Activated naive CD4-positive, alpha-beta T cell treated with anti-CD3 and anti-CD28 coated beads, Interleukin-2, amount 50 U/mL, for 72 hours (primary cell): Measurements from ENCODE around the gene ST14. TPM values are rescaled to one million over a fixed set of nuclear protein-coding genes. Genes with fewer than 3 reads are reported as not detected.

Experiments used
- ATAC-seq, 2 donors: fragments of 150-1000 bp; cut with Tn5 transposase; 2 replicates each; pipeline ENCODE4 v1.10.0; 2021; ENCODE audit warnings: mild to moderate bottlenecking in 2 of 2, moderate library complexity in 2 of 2
- DNase-seq, 2 donors: peaks; one replicate each; pipeline ENCODE4 v3.0.0; 2021 to 2022; ENCODE audit warnings: low spot score in 2 of 2
- H3K27ac Mint-ChIP-seq, 2 donors: one replicate each; pipeline ENCODE4 v1.8.0; 2022; ENCODE audit warnings: mild to moderate bottlenecking in 2 of 2, mixed read lengths in 2 of 2
- H3K36me3 Mint-ChIP-seq, 2 donors: one replicate each; pipeline ENCODE4 v1.8.0; 2022; ENCODE audit warnings: mixed read lengths in 2 of 2
- H3K9me3 Mint-ChIP-seq, 2 donors: one replicate each; pipeline ENCODE4 v1.8.0; 2022; ENCODE audit warnings: mixed read lengths in 2 of 2
- total RNA-seq, 2 donors: library from RNA; stranded (reverse); gene quantifications; one replicate each; pipeline ENCODE4 v1.2.3, GENCODE V29; 2022

The ST14 gene
- total RNA-seq, 2 donors from 2014 or later, result 0.10 TPM; not detected in 1

DNA sequence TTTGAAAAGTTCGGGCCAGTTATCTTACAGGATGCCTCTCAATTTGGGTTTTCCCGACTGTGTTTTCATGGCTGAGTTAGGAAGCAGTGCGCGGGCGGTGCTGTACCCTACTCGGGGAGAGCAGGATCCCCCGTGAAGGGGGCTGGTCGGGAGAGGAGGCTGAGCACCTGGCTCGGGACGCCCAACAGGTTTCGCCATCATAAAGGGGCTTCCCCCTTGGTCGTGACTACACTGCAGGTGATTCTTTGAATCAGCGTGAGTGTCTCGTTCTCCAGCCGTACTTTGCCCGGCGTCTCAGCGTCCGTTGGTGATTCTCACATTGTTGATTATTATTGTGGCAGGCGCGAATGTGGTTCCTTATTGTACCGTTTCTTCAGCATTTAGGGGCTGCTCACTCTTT is 46.6 kb downstream of the ST14 start:
- no peaks in the 10 kb centered on the region for H3K9me3 Mint-ChIP-seq
- no peaks in the 10 kb centered on the region for H3K36me3 Mint-ChIP-seq
- H3K27ac Mint-ChIP-seq, result no peak overlapping the region
- no peak for ATAC-seq
- DNase-seq, result peak in 1 of 2 donors; percentile 28

GRCh38 chr11:130208241-130209127 is 48.9 kb downstream of the ST14 start:
- ATAC-seq, result no peak
- no peaks in the 10 kb centered on the region for H3K36me3 Mint-ChIP-seq
- peak in 1 of 2 donors; percentile 44 for DNase-seq
- no peaks in the 10 kb centered on the region for H3K9me3 Mint-ChIP-seq
- no peak overlapping the region for H3K27ac Mint-ChIP-seq

DNA sequence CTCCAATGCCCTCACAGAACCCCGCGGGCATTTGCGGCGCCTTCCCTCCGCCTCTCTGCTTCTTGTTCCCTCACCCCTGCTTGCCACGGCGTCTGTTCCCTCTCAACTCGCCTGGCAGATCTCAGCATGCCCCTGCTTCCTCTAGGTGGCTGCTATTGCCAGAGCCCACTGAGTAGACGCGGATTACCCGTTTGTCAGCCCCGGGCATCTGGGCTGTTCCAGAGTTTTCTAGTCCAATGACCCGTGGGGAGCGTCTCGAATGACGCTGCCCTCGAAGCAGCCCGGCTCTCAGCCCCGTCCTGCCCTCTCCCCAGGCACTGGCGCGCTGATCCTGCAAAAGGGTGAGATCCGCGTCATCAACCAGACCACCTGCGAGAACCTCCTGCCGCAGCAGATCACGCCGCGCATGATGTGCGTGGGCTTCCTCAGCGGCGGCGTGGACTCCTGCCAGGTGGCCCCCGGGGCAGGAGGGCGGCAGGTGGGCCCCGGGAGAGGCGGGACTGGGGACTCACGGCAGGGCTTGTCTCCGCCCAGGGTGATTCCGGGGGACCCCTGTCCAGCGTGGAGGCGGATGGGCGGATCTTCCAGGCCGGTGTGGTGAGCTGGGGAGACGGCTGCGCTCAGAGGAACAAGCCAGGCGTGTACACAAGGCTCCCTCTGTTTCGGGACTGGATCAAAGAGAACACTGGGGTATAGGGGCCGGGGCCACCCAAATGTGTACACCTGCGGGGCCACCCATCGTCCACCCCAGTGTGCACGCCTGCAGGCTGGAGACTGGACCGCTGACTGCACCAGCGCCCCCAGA is 49.7 kb downstream of the ST14 start:
- Mint-ChIP-seq H3K36me3 (no peaks in the 10 kb centered on the region), H3K27ac (no peak overlapping the region), H3K9me3 (no peaks in the 10 kb centered on the region)
- DNase-seq (peak in 1 of 2 donors; percentile 48), ATAC-seq (no peak)

DNA sequence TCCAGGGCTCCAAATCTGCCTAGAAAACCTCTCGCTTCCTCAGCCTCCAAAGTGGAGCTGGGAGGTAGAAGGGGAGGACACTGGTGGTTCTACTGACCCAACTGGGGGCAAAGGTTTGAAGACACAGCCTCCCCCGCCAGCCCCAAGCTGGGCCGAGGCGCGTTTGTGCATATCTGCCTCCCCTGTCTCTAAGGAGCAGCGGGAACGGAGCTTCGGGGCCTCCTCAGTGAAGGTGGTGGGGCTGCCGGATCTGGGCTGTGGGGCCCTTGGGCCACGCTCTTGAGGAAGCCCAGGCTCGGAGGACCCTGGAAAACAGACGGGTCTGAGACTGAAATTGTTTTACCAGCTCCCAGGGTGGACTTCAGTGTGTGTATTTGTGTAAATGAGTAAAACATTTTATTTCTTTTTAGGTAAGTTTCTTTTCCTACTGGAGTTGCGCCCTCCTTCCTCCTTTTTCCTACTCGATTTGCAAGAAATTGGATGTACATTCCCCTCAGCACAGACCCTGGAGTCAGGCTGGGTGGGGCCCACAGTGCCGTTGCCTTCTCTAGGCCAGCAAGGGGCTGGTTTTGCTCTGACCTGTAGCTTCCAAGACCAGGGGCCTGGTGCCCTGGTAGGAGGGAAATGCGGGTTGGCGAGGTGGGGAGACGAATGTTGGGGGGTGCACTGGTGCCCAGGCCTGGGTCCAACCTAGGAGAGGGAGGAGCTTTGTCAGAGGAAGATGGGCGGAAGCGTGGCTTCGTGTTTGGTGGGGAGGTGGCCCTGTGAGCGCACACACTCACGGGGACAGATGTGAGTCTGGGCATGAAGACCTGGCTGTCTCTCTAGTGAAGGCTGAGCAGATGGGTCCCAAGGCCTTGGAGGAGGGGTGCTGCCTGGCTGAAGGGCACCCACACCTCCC is 50.6 kb downstream of the ST14 start:
- no peaks in the 10 kb centered on the region for H3K36me3 Mint-ChIP-seq
- no peak for ATAC-seq
- no peak overlapping the region for H3K27ac Mint-ChIP-seq
- H3K9me3 Mint-ChIP-seq, result no peaks in the 10 kb centered on the region
- DNase-seq, result peak in 1 of 2 donors; percentile 39

DNA sequence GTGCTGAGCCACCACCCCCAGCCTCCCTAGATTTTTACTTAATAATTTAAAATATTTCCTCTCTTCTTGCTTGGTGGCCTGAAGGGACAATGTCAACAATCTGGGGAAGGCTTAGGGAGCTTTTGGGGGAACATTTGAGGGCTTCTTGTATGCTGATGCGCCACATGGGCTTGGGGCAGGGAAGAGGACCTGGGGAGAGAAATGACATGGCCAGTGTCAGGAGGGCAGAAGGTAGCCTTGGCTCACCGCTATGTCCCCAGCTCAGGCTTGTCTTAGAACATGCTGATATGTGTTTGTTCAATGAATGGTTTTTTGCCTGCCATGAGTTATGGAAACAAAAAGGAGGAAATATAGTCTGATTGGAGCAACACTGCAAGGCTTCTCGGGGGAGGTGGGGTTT is 51.6 kb downstream of the ST14 start:
- no peaks in the 10 kb centered on the region for H3K9me3 Mint-ChIP-seq
- H3K36me3 Mint-ChIP-seq, result no peaks in the 10 kb centered on the region
- no peak overlapping the region for H3K27ac Mint-ChIP-seq
- ATAC-seq, result no peak
- no peak for DNase-seq

- Mint-ChIP-seq H3K27ac (no peak overlapping the region), H3K36me3 (no peaks in the 10 kb centered on the region), H3K9me3 (no peaks in the 10 kb centered on the region)
- ATAC-seq, result no peak
- DNase-seq, result peak in 1 of 2 donors; percentile 44
These were observed 52.3 kb downstream of the ST14 start for GRCh38 chr11:130211781-130212401.

DNA sequence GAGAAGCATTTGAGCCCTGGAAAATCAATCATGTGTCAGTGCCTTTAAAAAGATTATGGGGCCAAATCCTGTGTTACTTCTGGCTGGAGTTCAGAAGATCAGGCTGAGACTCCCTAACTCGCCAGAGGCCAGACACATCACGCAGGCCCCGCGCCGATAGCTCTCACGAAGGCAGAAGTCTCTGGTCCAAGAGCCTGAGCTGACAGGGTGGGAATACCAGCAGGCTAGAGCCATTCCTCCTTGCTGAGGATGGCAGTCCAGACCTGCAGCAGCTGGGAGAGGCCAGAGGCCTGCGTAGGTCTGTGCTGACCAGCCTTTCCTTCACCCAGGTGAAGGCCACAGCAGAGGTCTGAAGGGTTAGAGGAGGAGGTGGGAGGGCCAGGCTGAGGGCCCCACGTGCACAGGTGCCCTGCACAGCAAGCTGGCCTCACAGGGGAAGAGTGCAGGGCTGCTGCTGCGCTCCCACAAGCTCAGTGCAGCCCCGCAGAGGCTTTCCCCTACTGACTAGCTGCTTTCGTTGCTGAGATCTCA is 52.9 kb downstream of the ST14 start:
- ATAC-seq (no peak), DNase-seq (no peak)
- Mint-ChIP-seq H3K27ac (no peak overlapping the region), H3K36me3 (no peaks in the 10 kb centered on the region), H3K9me3 (no peaks in the 10 kb centered on the region)

DNA sequence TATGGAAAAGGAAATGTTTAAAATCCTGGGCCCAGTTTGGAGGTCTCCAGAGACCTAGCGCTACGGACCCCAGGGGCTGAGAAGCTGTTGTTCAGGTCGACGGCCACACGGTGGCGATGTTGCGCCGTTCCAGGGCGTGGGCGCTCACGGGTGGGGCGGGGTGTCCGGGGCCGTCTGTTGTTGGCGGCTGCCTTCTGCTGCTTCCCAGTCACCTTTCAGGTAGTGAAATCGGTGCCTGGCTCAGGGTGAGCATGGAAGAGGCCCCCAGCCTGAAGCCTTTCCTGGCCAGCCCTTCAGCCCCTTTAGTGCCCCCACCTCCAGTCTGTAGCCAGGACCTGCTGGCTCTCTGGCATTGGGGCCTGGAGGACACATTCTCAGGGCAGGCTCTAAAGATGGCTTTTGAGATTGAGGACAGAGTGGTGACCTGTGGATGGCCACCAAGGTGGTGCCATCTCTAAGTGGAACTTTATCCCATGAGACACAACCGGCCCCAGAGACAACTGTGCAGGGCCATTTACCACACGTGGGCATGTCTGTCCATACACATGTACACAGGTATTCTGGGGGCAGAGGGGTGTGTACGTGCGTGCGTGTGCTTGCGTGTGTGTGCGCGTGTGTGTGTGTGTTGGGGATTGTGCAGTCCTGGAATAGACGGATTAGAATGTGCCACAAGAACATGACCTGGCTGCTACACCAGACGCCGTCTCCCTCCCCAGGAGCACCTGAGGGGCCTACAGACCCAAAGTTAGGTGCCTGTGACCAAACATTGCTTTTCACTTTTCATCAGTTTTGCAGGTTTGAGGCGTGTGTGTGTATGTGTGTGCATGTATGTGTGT is 53.8 kb downstream of the ST14 start:
- H3K27ac Mint-ChIP-seq, result no peak overlapping the region
- H3K9me3 Mint-ChIP-seq, result no peaks in the 10 kb centered on the region
- ATAC-seq, result peak; percentile 83 to 84
- no peaks in the 10 kb centered on the region for H3K36me3 Mint-ChIP-seq
- peak; percentile 59 to 84 for DNase-seq

DNA sequence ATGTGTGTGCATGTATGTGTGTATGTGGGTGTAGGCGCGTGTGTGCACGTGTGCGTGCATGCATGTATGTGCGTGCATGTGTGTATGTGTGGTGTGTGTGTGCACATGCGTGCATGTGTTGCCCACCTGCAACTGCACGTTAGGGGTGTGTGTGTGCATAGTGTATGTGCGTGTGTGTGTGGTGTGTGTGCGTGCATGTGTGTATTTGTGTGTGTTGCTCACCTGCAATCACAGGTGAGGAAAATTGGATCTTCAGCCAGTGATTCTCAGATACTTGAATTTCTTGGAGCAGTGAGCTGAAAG is 54.3 kb downstream of the ST14 start:
- no peak for DNase-seq
- no peak for ATAC-seq
- H3K9me3 Mint-ChIP-seq, result no peaks in the 10 kb centered on the region
- no peak overlapping the region for H3K27ac Mint-ChIP-seq
- H3K36me3 Mint-ChIP-seq, result no peaks in the 10 kb centered on the region

GRCh38 chr11:130214861-130215530 is 55.4 kb downstream of the ST14 start:
- DNase-seq, result peak in 1 of 2 donors; percentile 41
- H3K27ac Mint-ChIP-seq, result no peak overlapping the region
- no peak for ATAC-seq
- H3K9me3 Mint-ChIP-seq, result no peaks in the 10 kb centered on the region
- no peaks in the 10 kb centered on the region for H3K36me3 Mint-ChIP-seq

- H3K36me3 Mint-ChIP-seq, result no peaks in the 10 kb centered on the region
- ATAC-seq (no peak), DNase-seq (no peak)
- no peak overlapping the region for H3K27ac Mint-ChIP-seq
- no peaks in the 10 kb centered on the region for H3K9me3 Mint-ChIP-seq
These were observed 56.1 kb downstream of the ST14 start for GRCh38 chr11:130215531-130216220.

GRCh38 chr11:130216221-130216550 is 56.6 kb downstream of the ST14 start:
- Mint-ChIP-seq H3K36me3 (no peaks in the 10 kb centered on the region), H3K27ac (no peak overlapping the region), H3K9me3 (no peaks in the 10 kb centered on the region)
- ATAC-seq, result no peak
- no peak for DNase-seq

DNA sequence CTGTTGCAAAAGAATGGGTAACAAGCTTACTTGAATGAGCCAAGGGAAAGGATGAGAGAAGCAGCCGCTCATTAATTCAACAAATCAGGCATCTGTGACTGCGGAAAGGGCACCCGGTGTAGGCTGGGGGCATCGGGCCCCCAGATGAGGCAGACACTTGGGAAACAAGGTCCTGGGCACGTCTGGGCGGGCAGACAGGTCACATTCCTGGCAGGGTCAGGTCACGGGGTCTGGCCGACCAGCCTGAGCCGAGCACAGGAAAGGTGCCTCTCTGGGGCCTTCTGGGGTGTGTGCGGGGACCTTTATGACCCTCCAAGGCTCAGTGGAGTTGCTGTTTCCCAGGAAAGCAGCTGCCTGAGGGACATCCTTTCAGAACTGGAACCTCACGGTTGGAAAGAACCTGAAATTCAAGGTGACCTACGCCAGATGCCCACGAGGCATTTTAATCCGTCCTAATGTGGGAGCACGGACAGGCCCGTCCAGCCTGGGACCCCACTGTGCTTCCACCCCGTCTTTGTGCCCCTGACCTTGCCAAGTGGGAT is 57.1 kb downstream of the ST14 start:
- DNase-seq (peak in 1 of 2 donors; percentile 49), ATAC-seq (no peak)
- H3K27ac Mint-ChIP-seq, result no peak overlapping the region
- H3K9me3 Mint-ChIP-seq, result no peaks in the 10 kb centered on the region
- H3K36me3 Mint-ChIP-seq, result no peaks in the 10 kb centered on the region
